ENCODE results near the gene ACSS3.

ACSS3 gene

GRCh38 chr12:81176796-81177195 is 98.9 kb downstream of the ACSS3 start:
- ChIA-PET CTCF (no interaction called here), POLR2A (no interaction called here)
- no peak for TF ChIP-seq KLF7 (tag by site-specific recombination; IDR thresholded peaks at IDR 0.05; ENCODE audit: borderline replicate concordance)
- no peak for TF ChIP-seq REPIN1 (tag by site-specific recombination; IDR thresholded peaks at IDR 0.05; ENCODE audit: low read depth)
- no peak for TF ChIP-seq ZNF596 (tag by site-specific recombination; IDR thresholded peaks at IDR 0.05)
- TF ChIP-seq ZNF521 (tag by site-specific recombination; IDR thresholded peaks at IDR 0.05) = no peak
- TF ChIP-seq ZNF114 (tag by site-specific recombination; IDR thresholded peaks at IDR 0.05) = no peak
- TF ChIP-seq GLIS2 (tag by site-specific recombination; IDR thresholded peaks at IDR 0.05) = no peak
- no peak for TF ChIP-seq GLI4 (tag by site-specific recombination; IDR thresholded peaks at IDR 0.05)
- no peak for TF ChIP-seq ZNF140 (tag by site-specific recombination; IDR thresholded peaks at IDR 0.05)
- TF ChIP-seq OSR2 (tag by site-specific recombination; IDR thresholded peaks at IDR 0.05) = no peak
- no peak overlapping the region for H3K27ac ChIP-seq (ENCODE audit: extremely low read depth, low read depth, low read length)
- H3K4me1 ChIP-seq (ENCODE audit: control insufficient read depth, insufficient read depth, low read length) = no peaks in the 10 kb centered on the region
- H3K4me3 ChIP-seq (ENCODE audit: low read depth, low read length) = no peak overlapping the region
- no peaks in the 10 kb centered on the region for H3K9me3 ChIP-seq (ENCODE audit: control insufficient read depth, insufficient read depth, low read depth, low read length)
- H3K36me3 ChIP-seq (ENCODE audit: control insufficient read depth in 2 of 2, insufficient read depth in 1 of 2, low read length in 2 of 2) = no peaks in the 10 kb centered on the region

DNA sequence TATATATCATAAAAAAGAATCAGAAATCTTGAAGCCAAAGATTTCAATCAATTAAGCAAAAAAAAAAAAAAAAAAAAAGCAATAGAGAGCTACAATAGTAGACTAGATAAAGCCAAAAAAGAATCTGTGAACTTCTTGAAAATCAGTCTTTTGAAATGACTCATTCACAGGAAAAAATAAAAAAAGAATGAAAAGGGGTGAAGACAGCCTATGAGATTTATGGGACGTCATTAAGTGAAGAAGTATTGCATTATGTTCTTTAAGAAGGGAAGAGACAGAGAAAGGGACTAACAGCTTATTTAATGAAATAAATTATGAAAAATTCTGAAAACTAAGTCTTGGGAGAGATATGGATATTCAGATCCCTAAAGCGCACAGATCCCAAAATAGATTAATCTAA is 103.8 kb downstream of the ACSS3 start:
- TF ChIP-seq HOXA7 (CRISPR knock-in tag; IDR thresholded peaks at IDR 0.05; ENCODE audit: borderline replicate concordance) (no peak), ZNF169 (tag by site-specific recombination; IDR thresholded peaks at IDR 0.05) (no peak), MZF1 (tag by site-specific recombination; IDR thresholded peaks at IDR 0.05; ENCODE audit: borderline replicate concordance) (no peak), ZNF133 (tag by site-specific recombination; IDR thresholded peaks at IDR 0.05) (no peak), ZNF645 (tag by site-specific recombination; IDR thresholded peaks at IDR 0.05) (no peak), ZNF654 (tag by site-specific recombination; IDR thresholded peaks at IDR 0.05; ENCODE audit: low read depth) (no peak), WT1 (tag by site-specific recombination; IDR thresholded peaks at IDR 0.05) (no peak), ZNF394 (tag by site-specific recombination; IDR thresholded peaks at IDR 0.05; ENCODE audit: borderline replicate concordance) (no peak), ZNF785 (tag by site-specific recombination; IDR thresholded peaks at IDR 0.05) (no peak), ZFHX2 (tag by site-specific recombination; conservative IDR thresholded peaks at IDR 0.05) (no peak), KLF9 (tag by site-specific recombination; IDR thresholded peaks at IDR 0.05; ENCODE audit: low read depth) (no peak), MEIS1 (CRISPR knock-in tag; IDR thresholded peaks at IDR 0.05; ENCODE audit: borderline replicate concordance) (no peak), ZFP41 (tag by site-specific recombination; IDR thresholded peaks at IDR 0.05; ENCODE audit: borderline replicate concordance) (no peak), ZNF658 (tag by site-specific recombination; IDR thresholded peaks at IDR 0.05) (no peak)
- TF ChIP-seq, protein P1, sequence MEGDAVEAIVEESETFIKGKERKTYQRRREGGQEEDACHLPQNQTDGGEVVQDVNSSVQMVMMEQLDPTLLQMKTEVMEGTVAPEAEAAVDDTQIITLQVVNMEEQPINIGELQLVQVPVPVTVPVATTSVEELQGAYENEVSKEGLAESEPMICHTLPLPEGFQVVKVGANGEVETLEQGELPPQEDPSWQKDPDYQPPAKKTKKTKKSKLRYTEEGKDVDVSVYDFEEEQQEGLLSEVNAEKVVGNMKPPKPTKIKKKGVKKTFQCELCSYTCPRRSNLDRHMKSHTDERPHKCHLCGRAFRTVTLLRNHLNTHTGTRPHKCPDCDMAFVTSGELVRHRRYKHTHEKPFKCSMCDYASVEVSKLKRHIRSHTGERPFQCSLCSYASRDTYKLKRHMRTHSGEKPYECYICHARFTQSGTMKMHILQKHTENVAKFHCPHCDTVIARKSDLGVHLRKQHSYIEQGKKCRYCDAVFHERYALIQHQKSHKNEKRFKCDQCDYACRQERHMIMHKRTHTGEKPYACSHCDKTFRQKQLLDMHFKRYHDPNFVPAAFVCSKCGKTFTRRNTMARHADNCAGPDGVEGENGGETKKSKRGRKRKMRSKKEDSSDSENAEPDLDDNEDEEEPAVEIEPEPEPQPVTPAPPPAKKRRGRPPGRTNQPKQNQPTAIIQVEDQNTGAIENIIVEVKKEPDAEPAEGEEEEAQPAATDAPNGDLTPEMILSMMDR (tag by site-specific recombination; IDR thresholded peaks at IDR 0.05) = no peak
- TF ChIP-seq, protein P2, sequence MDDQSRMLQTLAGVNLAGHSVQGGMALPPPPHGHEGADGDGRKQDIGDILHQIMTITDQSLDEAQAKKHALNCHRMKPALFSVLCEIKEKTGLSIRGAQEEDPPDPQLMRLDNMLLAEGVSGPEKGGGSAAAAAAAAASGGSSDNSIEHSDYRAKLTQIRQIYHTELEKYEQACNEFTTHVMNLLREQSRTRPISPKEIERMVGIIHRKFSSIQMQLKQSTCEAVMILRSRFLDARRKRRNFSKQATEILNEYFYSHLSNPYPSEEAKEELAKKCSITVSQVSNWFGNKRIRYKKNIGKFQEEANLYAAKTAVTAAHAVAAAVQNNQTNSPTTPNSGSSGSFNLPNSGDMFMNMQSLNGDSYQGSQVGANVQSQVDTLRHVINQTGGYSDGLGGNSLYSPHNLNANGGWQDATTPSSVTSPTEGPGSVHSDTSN (CRISPR knock-in tag; IDR thresholded peaks at IDR 0.05) = no peak
- TF ChIP-seq, protein P3, sequence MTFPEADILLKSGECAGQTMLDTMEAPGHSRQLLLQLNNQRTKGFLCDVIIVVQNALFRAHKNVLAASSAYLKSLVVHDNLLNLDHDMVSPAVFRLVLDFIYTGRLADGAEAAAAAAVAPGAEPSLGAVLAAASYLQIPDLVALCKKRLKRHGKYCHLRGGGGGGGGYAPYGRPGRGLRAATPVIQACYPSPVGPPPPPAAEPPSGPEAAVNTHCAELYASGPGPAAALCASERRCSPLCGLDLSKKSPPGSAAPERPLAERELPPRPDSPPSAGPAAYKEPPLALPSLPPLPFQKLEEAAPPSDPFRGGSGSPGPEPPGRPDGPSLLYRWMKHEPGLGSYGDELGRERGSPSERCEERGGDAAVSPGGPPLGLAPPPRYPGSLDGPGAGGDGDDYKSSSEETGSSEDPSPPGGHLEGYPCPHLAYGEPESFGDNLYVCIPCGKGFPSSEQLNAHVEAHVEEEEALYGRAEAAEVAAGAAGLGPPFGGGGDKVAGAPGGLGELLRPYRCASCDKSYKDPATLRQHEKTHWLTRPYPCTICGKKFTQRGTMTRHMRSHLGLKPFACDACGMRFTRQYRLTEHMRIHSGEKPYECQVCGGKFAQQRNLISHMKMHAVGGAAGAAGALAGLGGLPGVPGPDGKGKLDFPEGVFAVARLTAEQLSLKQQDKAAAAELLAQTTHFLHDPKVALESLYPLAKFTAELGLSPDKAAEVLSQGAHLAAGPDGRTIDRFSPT (tag by site-specific recombination; IDR thresholded peaks at IDR 0.05) = no peak
- TF ChIP-seq, protein P4, sequence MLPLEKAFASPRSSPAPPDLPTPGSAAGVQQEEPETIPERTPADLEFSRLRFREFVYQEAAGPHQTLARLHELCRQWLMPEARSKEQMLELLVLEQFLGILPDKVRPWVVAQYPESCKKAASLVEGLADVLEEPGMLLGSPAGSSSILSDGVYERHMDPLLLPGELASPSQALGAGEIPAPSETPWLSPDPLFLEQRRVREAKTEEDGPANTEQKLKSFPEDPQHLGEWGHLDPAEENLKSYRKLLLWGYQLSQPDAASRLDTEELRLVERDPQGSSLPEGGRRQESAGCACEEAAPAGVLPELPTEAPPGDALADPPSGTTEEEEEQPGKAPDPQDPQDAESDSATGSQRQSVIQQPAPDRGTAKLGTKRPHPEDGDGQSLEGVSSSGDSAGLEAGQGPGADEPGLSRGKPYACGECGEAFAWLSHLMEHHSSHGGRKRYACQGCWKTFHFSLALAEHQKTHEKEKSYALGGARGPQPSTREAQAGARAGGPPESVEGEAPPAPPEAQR (tag by site-specific recombination; IDR thresholded peaks at IDR 0.05) = no peak

More for the DNA sequence above, 103.8 kb downstream of the ACSS3 start:
- H3K4me1 ChIP-seq (ENCODE audit: control insufficient read depth, insufficient read depth, low read length) = no peaks in the 10 kb centered on the region
- CTCF ChIA-PET = no interaction called here
- no peak overlapping the region for H3K4me3 ChIP-seq (ENCODE audit: low read depth, low read length)
- H3K9me3 ChIP-seq (ENCODE audit: control insufficient read depth, insufficient read depth, low read depth, low read length) = no peaks in the 10 kb centered on the region
- POLR2A ChIA-PET = no interaction called here
- H3K27ac ChIP-seq (ENCODE audit: extremely low read depth, low read depth, low read length) = no peak overlapping the region
- no peaks in the 10 kb centered on the region for H3K36me3 ChIP-seq (ENCODE audit: control insufficient read depth in 2 of 2, insufficient read depth in 1 of 2, low read length in 2 of 2)
